H1 (cell line): ENCODE data around the gene TMCC1. TPM values are rescaled to one million over a fixed set of nuclear protein-coding genes. Genes with fewer than 3 reads are reported as not detected.

ENCODE experiments used
- CTCF ChIA-PET: fragments of 300-600 bp; sonication (Branson Sonifier 250); formaldehyde crosslinking; loops from one replicate; lab custom pipeline; 2021; ENCODE audit not compliant: partially characterized antibody; lab: Charles Lee
- POLR2A ChIA-PET: fragments of 300-600 bp; sonication (Branson Sonifier 250); formaldehyde crosslinking; loops from one replicate; lab custom pipeline; 2021; ENCODE audit warnings: inconsistent platforms; ENCODE audit not compliant: partially characterized antibody; lab: Charles Lee
- DNase-seq, 2 experiments: peaks; one replicate each; pipeline versions ENCODE4 v3.0.0 to v3.0.0-alpha.2; 2010 to 2022; ENCODE audit warnings: low spot score in 2 of 2, low read depth in 1 of 2, mixed read lengths in 1 of 2
- FAIRE-seq: peaks from 2 replicates; lab custom pipeline; 2011; peaks lifted over from hg19 to GRCh38; lab: Jason Lieb, UNC
- H2AFZ ChIP-seq: 2 replicates; pipeline ENCODE4 v1.8.1; 2012; ENCODE audit warnings: low read length, inconsistent platforms
- H2AK5ac ChIP-seq: 2 replicates; pipeline ENCODE4 v1.6.1; 2013; ENCODE audit warnings: low read depth, low read length
- H2BK120ac ChIP-seq: replicated peaks from 2 replicates; pipeline ENCODE3; 2013; ENCODE audit warnings: low read depth, low read length, inconsistent platforms
- H2BK12ac ChIP-seq: 2 replicates; pipeline ENCODE4 v1.6.1; 2013; ENCODE audit warnings: low read depth, low read length
- H2BK15ac ChIP-seq: 2 replicates; pipeline ENCODE4 v1.6.1; 2013; ENCODE audit warnings: low read length
- H2BK20ac ChIP-seq: 2 replicates; pipeline ENCODE4 v1.6.1; 2013; ENCODE audit warnings: low read length
- H2BK5ac ChIP-seq: 2 replicates; pipeline ENCODE4 v1.6.1; 2013; ENCODE audit warnings: low read depth, low read length
- H3K14ac ChIP-seq: 2 replicates; pipeline ENCODE4 v1.6.1; 2013; ENCODE audit warnings: inconsistent platforms; ENCODE audit not compliant: insufficient read length
- H3K18ac ChIP-seq: 2 replicates; pipeline ENCODE4 v1.6.1; 2013; ENCODE audit warnings: low read length; ENCODE audit errors: extremely low read depth
- H3K23ac ChIP-seq: 2 replicates; pipeline ENCODE4 v1.6.1; 2013; ENCODE audit warnings: inconsistent platforms; ENCODE audit not compliant: insufficient read length
- H3K23me2 ChIP-seq: 2 replicates; pipeline ENCODE4 v1.6.1; 2013; ENCODE audit warnings: low read depth, low read length
- H3K27ac ChIP-seq: 2 replicates; pipeline ENCODE4 v1.6.1; 2011; ENCODE audit warnings: low read depth, low read length, inconsistent platforms
- H3K27me3 ChIP-seq, 4 experiments: replicated peaks in 1 of 4; 1 replicate in 1 of 4; 2 replicates in 3 of 4; pipeline versions ENCODE4 v1.6.1 to v1.8.1; 2011 to 2013; ENCODE audit warnings: low read length in 3 of 4, mild to moderate bottlenecking in 3 of 4, inconsistent platforms in 2 of 4, mixed read lengths in 2 of 4, moderate library complexity in 1 of 4; ENCODE audit not compliant: control insufficient read depth in 3 of 4, insufficient read depth in 3 of 4; ENCODE audit errors: extremely low read depth in 1 of 4
- H3K36me3 ChIP-seq, 4 experiments: 2 replicates each; pipeline versions ENCODE4 v1.6.1 to v1.8.1; 2011 to 2013; ENCODE audit warnings: mild to moderate bottlenecking in 4 of 4, low read length in 3 of 4, moderate library complexity in 2 of 4, control low read depth in 1 of 4, inconsistent platforms in 1 of 4; ENCODE audit not compliant: insufficient read depth in 4 of 4, control insufficient read depth in 2 of 4
- H3K4ac ChIP-seq: replicated peaks from 2 replicates; pipeline ENCODE3; 2013; ENCODE audit warnings: low read length, low read depth, mixed read lengths, inconsistent platforms; ENCODE audit not compliant: insufficient read length
- H3K4me1 ChIP-seq, 4 experiments: replicated peaks in 1 of 4; 1 replicate in 1 of 4; 2 replicates in 3 of 4; pipeline versions ENCODE4 v1.6.1 to v1.8.1; 2011 to 2013; ENCODE audit warnings: low read length in 3 of 4, inconsistent platforms in 2 of 4, mixed read lengths in 1 of 4; ENCODE audit not compliant: insufficient read depth in 4 of 4, control insufficient read depth in 3 of 4
- H3K4me2 ChIP-seq, 2 experiments: 2 replicates each; pipeline versions ENCODE4 v1.6.1 to v1.8.1; 2011 to 2013; ENCODE audit warnings: low read depth in 2 of 2, low read length in 2 of 2, control low read depth in 1 of 2, inconsistent platforms in 1 of 2, mild to moderate bottlenecking in 1 of 2; ENCODE audit not compliant: insufficient read depth in 1 of 2
- H3K4me3 ChIP-seq, 4 experiments: fragments of 200-600, 300-600 bp in 1 of 4; sonication (generic), shearing (Covaris generic), sonication (Bioruptor Twin) in 1 of 4; 2 replicates each; pipeline versions ENCODE4 v1.5.1 to v1.8.1; 2011 to 2016; ENCODE audit warnings: low read length in 4 of 4, low read depth in 3 of 4, control low read depth in 2 of 4, inconsistent platforms in 2 of 4, mild to moderate bottlenecking in 2 of 4, mixed read lengths in 1 of 4, moderate library complexity in 1 of 4; ENCODE audit not compliant: insufficient read depth in 2 of 4; ENCODE audit errors: extremely low read depth in 1 of 4
- H3K56ac ChIP-seq: replicated peaks from 2 replicates; pipeline ENCODE3; 2013; ENCODE audit warnings: low read depth, mild to moderate bottlenecking, mixed read lengths, low read length, inconsistent platforms; ENCODE audit not compliant: insufficient read length
- H3K79me1 ChIP-seq: 2 replicates; pipeline ENCODE4 v1.6.1; 2013; ENCODE audit warnings: low read depth, low read length, control low read depth
- H3K79me2 ChIP-seq, 2 experiments: 2 replicates each; pipeline versions ENCODE4 v1.6.1 to v1.8.1; 2012 to 2013; ENCODE audit warnings: low read length in 2 of 2, mild to moderate bottlenecking in 2 of 2, inconsistent platforms in 1 of 2; ENCODE audit not compliant: insufficient read depth in 2 of 2, control insufficient read depth in 1 of 2
- H3K9ac ChIP-seq, 4 experiments: replicated peaks in 1 of 4; 1 replicate in 1 of 4; 2 replicates in 3 of 4; pipeline versions ENCODE4 v1.6.1 to v1.8.1; 2011 to 2013; ENCODE audit warnings: low read depth in 3 of 4, low read length in 3 of 4, control low read depth in 2 of 4, mild to moderate bottlenecking in 2 of 4, moderate library complexity in 2 of 4, inconsistent platforms in 1 of 4; ENCODE audit errors: extremely low read depth in 1 of 4
- H3K9me3 ChIP-seq, 2 experiments: 2 replicates each; pipeline versions ENCODE4 v1.6.1 to v1.8.1; 2012 to 2013; ENCODE audit warnings: mild to moderate bottlenecking in 2 of 2, moderate library complexity in 2 of 2, control low read depth in 1 of 2, inconsistent platforms in 1 of 2, low read depth in 1 of 2, low read length in 1 of 2, mixed read lengths in 1 of 2; ENCODE audit not compliant: insufficient read depth in 2 of 2
- H4K20me1 ChIP-seq, 2 experiments: replicated peaks in 1 of 2; 2 replicates each; pipeline versions ENCODE3 to v1.8.1; 2011 to 2013; ENCODE audit warnings: inconsistent platforms in 2 of 2, low read length in 2 of 2, mild to moderate bottlenecking in 1 of 2; ENCODE audit not compliant: insufficient read depth in 2 of 2, control insufficient read depth in 1 of 2
- H4K5ac ChIP-seq: 2 replicates; pipeline ENCODE4 v1.6.1; 2013; ENCODE audit warnings: low read length, low read depth, mixed read lengths, inconsistent platforms; ENCODE audit not compliant: insufficient read length
- H4K8ac ChIP-seq: 2 replicates; pipeline ENCODE4 v1.8.0; 2013; ENCODE audit warnings: mild to moderate bottlenecking, moderate library complexity, low read length, inconsistent platforms; ENCODE audit not compliant: insufficient read depth; ENCODE audit errors: extremely low read depth
- H4K91ac ChIP-seq: replicated peaks from 2 replicates; pipeline ENCODE3; 2013; ENCODE audit warnings: low read length, mixed read lengths, inconsistent platforms; ENCODE audit not compliant: insufficient read length
- PHF8 ChIP-seq: fragments of 200-600 bp; sonication (generic); conservative IDR thresholded peaks from 2 replicates; pipeline ENCODE4 v1.7.1; 2012; ENCODE audit warnings: low read depth, mild to moderate bottlenecking, inconsistent platforms, low read length, moderate library complexity
- TAF1 ChIP-seq: IDR thresholded peaks from 2 replicates; pipeline ENCODE4 v1.6.1; 2011; ENCODE audit warnings: mild to moderate bottlenecking, low read depth, low read length
- TBP ChIP-seq: IDR thresholded peaks from 2 replicates; pipeline ENCODE4 v1.6.1; 2011; ENCODE audit warnings: low read depth, low read length, improper control_type of control experiment
- ZNF274 ChIP-seq: IDR thresholded peaks from 2 replicates; pipeline ENCODE4 v1.7.0; 2012; ENCODE audit warnings: low read length, borderline replicate concordance; ENCODE audit errors: extremely low read depth
- WGBS, 2 experiments: shearing (Covaris generic) in 1 of 2; methylation state at CpG; one replicate each; pipeline versions ENCODE4 v1.1.6 to v1.1.7; 2013 to 2015; ENCODE audit warnings: low lambda C conversion rate in 2 of 2, mixed read lengths in 2 of 2, inconsistent platforms in 1 of 2, low coverage in 1 of 2, missing lambda C conversion rate in 1 of 2; ENCODE audit not compliant: insufficient replicate concordance in 2 of 2, insufficient coverage in 1 of 2, insufficient read length in 1 of 2; ENCODE audit errors: extremely low coverage in 1 of 2, missing lambda C conversion rate in 1 of 2; 5-methylcytosine and 5-hydroxymethylcytosine counted together
- polyA plus RNA-seq, 7 experiments: library from polyadenylated mRNA; depleted of rRNA in 3 of 7; stranded (reverse) in 5 of 7; unstranded in 2 of 7; fragments of >200 nt in 5 of 7; fragments of 200-250 nt in 2 of 7; gene quantifications; 1 replicate in 5 of 7; 2 replicates in 1 of 7; 4 replicates in 1 of 7; pipeline versions ENCODE4 v1.2.1 to v1.2.3, GENCODE V29; 2011 to 2013; ENCODE audit warnings: missing spikeins in 2 of 7, mixed read lengths in 2 of 7
- total RNA-seq: library from RNA; stranded (reverse); fragmentation: NEBNext Ultra II Directional; extraction: Animal tissue kit (Norgen Biotek cat#: 25700); gene quantifications from 2 replicates; pipeline ENCODE4 v1.2.1, GENCODE V29; 2021

Gene TMCC1
- total and polyA plus RNA-seq, 2 of the 8 experiments (the other 6 are each of a cell fraction or from before 2014, with no cell fraction given) = 10.4 to 27.1 TPM

DNA sequence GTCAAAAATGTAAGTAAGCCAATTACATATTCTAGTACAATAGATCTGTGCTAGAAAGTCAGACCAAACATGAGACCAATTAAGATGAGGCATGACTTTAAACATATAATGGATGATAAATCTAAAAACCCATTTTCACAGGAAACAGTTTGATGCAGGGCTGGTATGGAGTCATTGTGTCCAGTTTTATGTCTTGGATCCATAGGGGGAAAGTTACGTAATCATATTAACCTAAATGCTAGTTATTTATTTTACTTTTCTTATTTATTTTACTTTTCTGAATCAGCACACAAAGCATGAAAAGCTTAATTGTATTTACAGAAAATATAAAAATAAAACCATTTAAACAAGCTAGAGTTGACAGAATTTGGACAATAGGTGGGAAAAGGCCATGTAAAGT lies 26.3 kb upstream of the TMCC1 start:
- ChIA-PET POLR2A (no interaction called here), CTCF (interaction anchor here (1.0 to 1.3 kb wide), 3 partner anchors 8 to 23 kb away, joined by 3 to 7 read pairs (median 4); no protein-coding TSS in a partner anchor)
- Histone ChIP-seq H4K5ac (no peak overlapping the region), H3K4me1 (no peaks in the 10 kb centered on the region), H3K36me3 (no peaks in the 10 kb centered on the region), H2AK5ac (no peak overlapping the region), H3K4me2 (no peak overlapping the region), H3K79me2 (no peaks in the 10 kb centered on the region), H3K9ac (no peak overlapping the region), H3K4me3 (no peak overlapping the region), H3K18ac (no peak overlapping the region), H4K20me1 (no peaks in the 10 kb centered on the region), H2BK12ac (no peak overlapping the region), H2BK20ac (no peak overlapping the region), H2BK120ac (no peak overlapping the region), H2BK5ac (no peak overlapping the region), H3K14ac (no peak overlapping the region), H2AFZ (no peak overlapping the region), H3K4ac (no peak overlapping the region), H3K23me2 (no peaks in the 10 kb centered on the region), H4K91ac (no peak overlapping the region), H3K79me1 (no peaks in the 10 kb centered on the region), H3K27ac (no peak overlapping the region), H3K56ac (no peak overlapping the region), H3K23ac (no peak overlapping the region), H3K9me3 (no peaks in the 10 kb centered on the region; a peak in 1 of 4 replicates), H3K27me3 (no peaks in the 10 kb centered on the region), H2BK15ac (no peak overlapping the region), H4K8ac (no peak overlapping the region)
- FAIRE-seq = no peak
- TF ChIP-seq TAF1 (no peak), TBP (no peak), PHF8 (no peak), ZNF274 (no peak)
- 90% methylated on average over 1 of the region's 1 CpG; no CpG with 5 or more reads in 1 of the 2 experiments for WGBS, 2 experiments
- DNase-seq = no peak
